ENCODE results near the gene ADORA3. TPM values are rescaled to one million over a fixed set of nuclear protein-coding genes. Genes with fewer than 3 reads are reported as not detected.
A peak's percentile ranks its signal among the peaks of the same experiment; 100 is the strongest.

The ADORA3 gene
- total RNA-seq, 4 donors from 2014 or later = 0.91 to 2.1 (median 1.8) TPM

- intact Hi-C loops (cut with DNase I; ENCODE audit: low total_unique reads) = loop anchor here (5.0 to 10.0 kb wide), 2 partner anchors 149 to 267 kb away; no protein-coding TSS in a partner anchor
- TF ChIP-seq CTCF (IDR thresholded peaks at IDR 0.05) (no peak), POLR2A (IDR thresholded peaks at IDR 0.05) (no peak)
- 79 to 84% methylated on average over 6 of the region's 6 CpGs for WGBS, 2 donors
- DNase-seq (ENCODE audit: low spot score in 2 of 2) = peak in 1 of 2 donors; percentile 31
- H3K4me3 ChIP-seq (ENCODE audit: low read depth, poor library complexity, severe bottlenecking) = no peak overlapping the region
Measured at GRCh38 chr1:111505641-111506119, 2.2 kb upstream of the ADORA3 start.

GRCh38 chr1:111504097-111504496 is 664 bp upstream of the ADORA3 start:
- TF ChIP-seq POLR2A (IDR thresholded peaks at IDR 0.05) (no peak), CTCF (IDR thresholded peaks at IDR 0.05) (no peak)
- WGBS, 2 donors = 74 to 76% methylated on average over 6 of the region's 6 CpGs
- no peak for DNase-seq (ENCODE audit: low spot score in 2 of 2)
- intact Hi-C loops (cut with DNase I; ENCODE audit: low total_unique reads) = loop anchor here (10.0 kb wide), 1 partner anchor 151 kb away; no protein-coding TSS in a partner anchor
- H3K4me3 ChIP-seq (ENCODE audit: low read depth, poor library complexity, severe bottlenecking) = no peak overlapping the region

GRCh38 chr1:111501645-111502044 is 1.8 kb downstream of the ADORA3 start:
- 68 to 76% methylated on average over 7 of the region's 7 CpGs for WGBS, 2 donors
- DNase-seq (ENCODE audit: low spot score in 2 of 2) = no peak
- H3K4me3 ChIP-seq (ENCODE audit: low read depth, poor library complexity, severe bottlenecking) = no peak overlapping the region
- TF ChIP-seq POLR2A (IDR thresholded peaks at IDR 0.05) (no peak), CTCF (IDR thresholded peaks at IDR 0.05) (no peak)
- intact Hi-C loops (cut with DNase I; ENCODE audit: low total_unique reads) = loop anchor here (10.0 kb wide), 1 partner anchor 153 kb away; no protein-coding TSS in a partner anchor

- TF ChIP-seq CTCF (IDR thresholded peaks at IDR 0.05) = no peak
- TF ChIP-seq POLR2A (IDR thresholded peaks at IDR 0.05) = no peak
- no peak for DNase-seq (ENCODE audit: low spot score in 2 of 2)
- intact Hi-C loops (cut with DNase I; ENCODE audit: low total_unique reads) = no loop called here
- WGBS, 2 donors = 83 to 89% methylated on average over 5 of the region's 5 CpGs
- no peak overlapping the region for H3K4me3 ChIP-seq (ENCODE audit: low read depth, poor library complexity, severe bottlenecking)
Measured at GRCh38 chr1:111499026-111499785, 4.2 kb downstream of the ADORA3 start.

GRCh38 chr1:111497592-111497991 is 5.8 kb downstream of the ADORA3 start:
- WGBS, 2 donors = 60 to 62% methylated on average over 5 of the region's 5 CpGs
- TF ChIP-seq CTCF (IDR thresholded peaks at IDR 0.05) = no peak
- TF ChIP-seq POLR2A (IDR thresholded peaks at IDR 0.05) = no peak
- no peak for DNase-seq (ENCODE audit: low spot score in 2 of 2)
- H3K4me3 ChIP-seq (ENCODE audit: low read depth, poor library complexity, severe bottlenecking) = no peak overlapping the region
- intact Hi-C loops (cut with DNase I; ENCODE audit: low total_unique reads) = no loop called here
